Psoas muscle (tissue), 8 donors: ENCODE results near the gene APOLD1. TPM values are rescaled to one million over a fixed set of nuclear protein-coding genes. Genes with fewer than 3 reads are reported as not detected.
"Not testable (repeated sequence)": the region's sequence is repeated elsewhere in the genome, so short reads cannot be mapped to it uniquely, and the experiment has no call there.

Experiments
- ATAC-seq, 4 donors: fragments of 200-7000 bp; cut with Tn5 transposase; one replicate each; pipeline ENCODE4 v1.9.1; 2020; ENCODE audit warnings: moderate library complexity in 3 of 4, mild to moderate bottlenecking in 2 of 4
- DNase-seq, 2 donors: peaks; one replicate each; pipeline ENCODE4 v3.0.0-alpha.2; 2020
- H3K27ac ChIP-seq: fragments of 200-600 bp; one replicate; pipeline ENCODE4 v1.8.0; 2022
- H3K27me3 ChIP-seq, 3 donors: fragments of 200-600 bp in 1 of 3; one replicate each; pipeline versions ENCODE4 v1.6.1 to v1.8.0; 2013 to 2022; ENCODE audit warnings: low read length in 2 of 3, mild to moderate bottlenecking in 2 of 3, moderate library complexity in 1 of 3; ENCODE audit not compliant: insufficient read depth in 3 of 3
- H3K36me3 ChIP-seq, 2 donors: fragments of 200-600 bp in 1 of 2; one replicate each; pipeline versions ENCODE4 v1.6.1 to v1.8.0; 2013 to 2022; ENCODE audit warnings: low read depth in 1 of 2, mild to moderate bottlenecking in 1 of 2, moderate library complexity in 1 of 2; ENCODE audit not compliant: insufficient read depth in 1 of 2
- H3K4me1 ChIP-seq: fragments of 200-600 bp; one replicate; pipeline ENCODE4 v1.8.0; 2022
- H3K4me3 ChIP-seq: fragments of 200-600 bp; one replicate; pipeline ENCODE4 v1.8.0; 2022; ENCODE audit warnings: mild to moderate bottlenecking
- H3K9me3 ChIP-seq: fragments of 200-600 bp; one replicate; pipeline ENCODE4 v1.8.0; 2022
- CTCF ChIP-seq: fragments of 200-600 bp; IDR thresholded peaks from one replicate; pipeline ENCODE4 v1.8.0; 2022; ENCODE audit warnings: antibody characterized with exemption
- WGBS, 3 donors: extraction: QIAGEN DNeasy Blood & Tissue Kit; methylation state at CpG; one replicate each; pipeline versions ENCODE4 v1.1.6 to v1.1.7; 2013; 5-methylcytosine and 5-hydroxymethylcytosine counted together
- intact Hi-C, 2 donors: fragments of 100-400 bp; cut with DNase I; formaldehyde crosslinking; loops; one replicate each; pipeline versions ENCODE4 v1.11.0 to v1.14.2; 2022
- long read RNA-seq, 2 donors: library from polyadenylated mRNA; unstranded; transcript quantifications; one replicate each; pipeline ENCODE4 v2.0.0, GENCODE V29; 2021
- polyA plus RNA-seq, 3 donors: library from polyadenylated mRNA; stranded (reverse); fragments of 200-250 nt; gene quantifications; one replicate each; pipeline ENCODE4 v1.2.3, GENCODE V29; 2013
- total RNA-seq, 4 donors: library from RNA; stranded (reverse); fragmentation: NEBNext Ultra II Directional in 2 of 4; extraction: Animal tissue kit (Norgen Biotek cat#: 25700) in 2 of 4; gene quantifications; one replicate each; pipeline versions ENCODE4 v1.2.1 to v1.2.4, GENCODE V29; 2021 to 2023
- donor health status: healthy with polysubstance abuse.
- donor health status: DM: no; HTN: no; CAD: no; lungs with moderate emphysema.
- donor health status: Bipolar disorder and iron deficiency.
- donor health status: healthy.
- donor health status: DM: yes; HTN: yes; CAD: no.
- donor health status: DM: no; HTN: no; CAD: no.
- donor health status: DM: no; HTN: no; CAD: no.
- donor health status: DM: yes; HTN: yes; CAD: no.

Gene APOLD1
- total RNA-seq (10 to 100 TPM in 3 of 4 donors, 1 to 10 TPM in 1; 6.1 to 22.6 (median 15.3) TPM), polyA plus RNA-seq (10 to 100 TPM; 13.9 to 19.8 (median 17.0) TPM)
- long read RNA-seq, donor 1, full-length matches to known transcripts: 8 of 11 reads
- long read RNA-seq, donor 1, partial matches to known transcripts: 2 of 11 reads
- long read RNA-seq, donor 1, other reads (novel, unspliced or antisense): 1 of 11 reads
- long read RNA-seq, donor 2, full-length matches to known transcripts: 28 of 40 reads
- long read RNA-seq, donor 2, partial matches to known transcripts: 1 of 40 reads
- long read RNA-seq, donor 2, other reads (novel, unspliced or antisense): 11 of 40 reads

GRCh38 chr12:12784911-12785814 lies at the start of gene APOLD1:
Gene APOLD1 (plus strand): TSS chr12:12785659. CDS start chr12:12785692, 33 bp downstream.
- Histone ChIP-seq H3K36me3 (no peaks in the 10 kb centered on the region), H3K27ac (peak within 1 kb of the TSS; percentile 95), H3K27me3 (no peaks in the 10 kb centered on the region), H3K9me3 (no peaks in the 10 kb centered on the region), H3K4me1 (peaks cover 16% of the 10 kb centered on the region), H3K4me3 (peak within 1 kb of the TSS; percentile 92)
- 61 to 66% (median 61%) methylated on average over 14 of the region's 14 CpGs for WGBS, 3 donors
- intact Hi-C loops: loop anchor here (5.0 kb wide), 4 partner anchors 43 to 1582 kb away; partner anchors contain the start of genes ATF7IP (in 1 of the 2) and CDKN1B (in 1 of the 2)
- TF ChIP-seq CTCF: no peak
- DNase-seq: peak in 1 of 2 donors; percentile 66
- ATAC-seq: peak in 3 of 4 donors; percentile 14 to 21 (median 19)

- Histone ChIP-seq H3K4me1 (no peaks in the 10 kb centered on the region), H3K36me3 (no peaks in the 10 kb centered on the region), H3K4me3 (peak overlapping the region; percentile 33), H3K9me3 (no peaks in the 10 kb centered on the region), H3K27me3 (no peaks in the 10 kb centered on the region), H3K27ac (no peak overlapping the region)
- intact Hi-C loops: no loop called here
- WGBS, 3 donors: 36 to 52% (median 42%) methylated on average over 9 of the region's 9 CpGs
- TF ChIP-seq CTCF: peak; percentile 55
- DNase-seq (no peak), ATAC-seq (peak; percentile 48 to 89 (median 80))
These were observed 48.4 kb upstream of the APOLD1 start for GRCh38 chr12:12736759-12737676.

- 74 to 88% (median 83%) methylated on average over 2 of the region's 2 CpGs for WGBS, 3 donors
- DNase-seq, ATAC-seq, H3K36me3 ChIP-seq, H3K27me3 ChIP-seq, intact Hi-C loops, H3K4me3 ChIP-seq, H3K27ac ChIP-seq, H3K4me1 ChIP-seq, H3K9me3 ChIP-seq: not testable (repeated sequence)
These were observed 47.3 kb upstream of the APOLD1 start for GRCh38 chr12:12738152-12738551.

- no peak for TF ChIP-seq CTCF
- Histone ChIP-seq H3K4me3 (peak overlapping the region; percentile 2), H3K27me3 (no peaks in the 10 kb centered on the region), H3K36me3 (no peaks in the 10 kb centered on the region), H3K27ac (peak overlapping the region; percentile 62), H3K9me3 (no peaks in the 10 kb centered on the region), H3K4me1 (no peaks in the 10 kb centered on the region)
- ATAC-seq (no peak), DNase-seq (no peak)
- WGBS, 3 donors: 21 to 24% (median 23%) methylated on average over 3 of the region's 3 CpGs
- intact Hi-C loops: loop anchor here in 1 of 2 donors (5.0 kb wide), 1 partner anchor 41 kb away; no protein-coding TSS in a partner anchor
These were observed 43.8 kb upstream of the APOLD1 start for GRCh38 chr12:12741660-12742059.
